Activated naive CD4-positive, alpha-beta T cell treated with anti-CD3 and anti-CD28 coated beads, Interleukin-2, amount 50 U/mL, for 24 hours (primary cell): ENCODE measurements around the gene WDR82.
"Not testable (repeated sequence)": the region's sequence is repeated elsewhere in the genome, so short reads cannot be mapped to it uniquely, and the experiment has no call there.

Experiments used
- H3K27ac Mint-ChIP-seq: one replicate; pipeline ENCODE4 v1.8.0; 2021; ENCODE audit warnings: mild to moderate bottlenecking, mixed read lengths
- H3K27me3 Mint-ChIP-seq: one replicate; pipeline ENCODE4 v1.8.0; 2021; ENCODE audit warnings: mixed read lengths
- H3K36me3 Mint-ChIP-seq: one replicate; pipeline ENCODE4 v1.8.0; 2021; ENCODE audit warnings: mixed read lengths
- H3K4me1 Mint-ChIP-seq: one replicate; pipeline ENCODE4 v1.8.0; 2021; ENCODE audit warnings: mixed read lengths
- H3K4me3 Mint-ChIP-seq: one replicate; pipeline ENCODE4 v1.8.0; 2021; ENCODE audit warnings: mild to moderate bottlenecking, mixed read lengths
- H3K9me3 Mint-ChIP-seq: one replicate; pipeline ENCODE4 v1.8.0; 2021; ENCODE audit warnings: mixed read lengths

Gene WDR82

DNA sequence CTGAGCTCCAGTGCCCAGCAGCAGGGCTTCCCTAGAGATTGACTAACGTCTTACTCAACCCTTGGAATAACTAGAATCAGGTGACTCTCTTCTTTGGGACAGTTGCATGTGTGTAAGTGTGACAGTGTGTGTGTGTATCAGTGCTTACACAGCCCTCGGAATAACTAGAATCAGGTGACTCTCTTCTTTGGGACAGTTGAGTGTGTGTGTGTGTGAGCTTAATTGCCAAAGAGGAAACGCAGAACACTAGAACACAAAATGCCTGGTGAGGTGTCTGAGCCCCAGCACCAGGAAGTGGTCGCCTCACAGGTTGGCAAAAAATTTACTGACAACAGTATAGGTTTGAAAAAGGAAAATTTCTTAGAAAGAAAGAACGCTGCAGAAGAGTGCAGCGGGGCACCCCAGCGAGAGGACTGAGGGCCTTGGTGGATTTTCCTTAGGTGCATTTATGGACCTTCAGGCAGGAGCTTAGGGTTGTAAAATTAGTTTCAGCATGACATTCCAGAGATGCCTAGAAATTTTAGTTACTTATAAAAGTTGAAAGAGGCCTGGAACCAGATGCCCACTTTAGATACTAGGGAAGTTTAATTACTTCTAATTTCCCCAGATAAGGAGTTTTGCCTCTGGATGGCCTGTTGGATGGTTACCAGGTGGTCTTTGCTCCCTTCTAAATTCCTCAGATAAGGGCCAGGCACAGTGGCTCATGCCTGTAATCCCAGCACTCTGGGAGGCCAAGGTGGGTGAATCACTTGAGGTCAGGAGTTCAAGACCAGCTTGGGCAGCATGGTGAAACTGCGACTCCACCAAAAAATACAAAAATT, 3.7 kb upstream of the WDR82 start:
- H3K36me3 Mint-ChIP-seq: peaks cover 6% of the 10 kb centered on the region
- H3K27ac Mint-ChIP-seq: peak overlapping the region; percentile 80
- H3K27me3 Mint-ChIP-seq: no peaks in the 10 kb centered on the region
- no peaks in the 10 kb centered on the region for H3K9me3 Mint-ChIP-seq
- peak overlapping the region; percentile 37 for H3K4me3 Mint-ChIP-seq
- peaks cover 63% of the 10 kb centered on the region for H3K4me1 Mint-ChIP-seq

DNA sequence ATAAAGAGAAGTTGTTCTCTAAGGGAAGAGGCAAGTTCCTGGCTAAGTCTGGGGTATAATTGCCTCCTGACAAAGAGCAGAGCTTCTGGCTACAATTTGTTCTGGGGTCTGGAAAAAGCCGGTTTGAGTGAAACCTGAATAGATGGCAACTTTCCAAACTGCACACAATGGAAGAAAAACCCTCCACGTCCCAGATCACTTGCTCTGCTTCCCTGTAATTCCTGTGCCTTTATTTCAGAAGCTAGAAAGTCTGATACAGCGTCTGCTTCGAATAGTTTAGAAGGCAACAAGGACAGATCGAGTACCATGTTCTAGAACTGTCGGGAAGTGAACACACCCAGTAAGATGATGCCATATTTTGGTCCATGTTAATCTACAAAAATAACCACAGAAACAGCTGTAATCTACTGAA, 1.6 kb upstream of the WDR82 start:
- Mint-ChIP-seq H3K27ac (peak overlapping the region; percentile 98), H3K4me1 (peaks cover 63% of the 10 kb centered on the region), H3K9me3 (no peaks in the 10 kb centered on the region), H3K36me3 (peaks cover 13% of the 10 kb centered on the region), H3K27me3 (no peaks in the 10 kb centered on the region), H3K4me3 (peak overlapping the region; percentile 99)

DNA sequence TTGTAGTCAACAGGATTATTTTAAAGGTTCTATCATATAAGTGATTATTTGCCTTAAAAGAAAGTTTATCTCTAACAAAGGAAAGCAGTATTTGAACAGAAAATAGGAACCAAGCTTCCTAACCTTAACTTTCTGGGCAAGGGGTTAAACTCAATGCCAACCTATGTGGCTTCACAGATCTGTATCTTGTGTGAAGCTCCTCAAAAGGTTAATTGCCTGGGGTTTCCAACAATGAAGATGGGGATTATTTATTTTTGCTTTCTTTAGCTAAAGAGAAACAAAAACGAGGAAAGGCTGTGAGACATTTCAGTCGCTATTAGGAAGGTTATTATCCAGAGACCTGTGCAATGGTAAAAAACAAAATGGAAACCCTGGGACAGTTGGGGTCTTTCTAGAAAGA, 1.1 kb upstream of the WDR82 start:
- H3K27me3 Mint-ChIP-seq: no peaks in the 10 kb centered on the region
- peak overlapping the region; percentile 98 for H3K27ac Mint-ChIP-seq
- H3K9me3 Mint-ChIP-seq: no peaks in the 10 kb centered on the region
- peaks cover 13% of the 10 kb centered on the region for H3K36me3 Mint-ChIP-seq
- peaks cover 64% of the 10 kb centered on the region for H3K4me1 Mint-ChIP-seq
- peak overlapping the region; percentile 99 for H3K4me3 Mint-ChIP-seq

GRCh38 chr3:52277972-52278509, 408 bp downstream of the WDR82 start:
- H3K27ac Mint-ChIP-seq: peak overlapping the region; percentile 99
- H3K4me1 Mint-ChIP-seq: peaks cover 65% of the 10 kb centered on the region
- H3K27me3 Mint-ChIP-seq: no peaks in the 10 kb centered on the region
- H3K9me3 Mint-ChIP-seq: no peaks in the 10 kb centered on the region
- peak overlapping the region; percentile 99 for H3K4me3 Mint-ChIP-seq
- peaks cover 20% of the 10 kb centered on the region for H3K36me3 Mint-ChIP-seq

- H3K36me3 Mint-ChIP-seq: peaks cover 24% of the 10 kb centered on the region
- H3K4me1 Mint-ChIP-seq: peaks cover 66% of the 10 kb centered on the region
- H3K4me3 Mint-ChIP-seq: peak overlapping the region; percentile 99
- peak overlapping the region; percentile 99 for H3K27ac Mint-ChIP-seq
- H3K9me3 Mint-ChIP-seq: no peaks in the 10 kb centered on the region
- H3K27me3 Mint-ChIP-seq: no peaks in the 10 kb centered on the region
These were observed 1.1 kb downstream of the WDR82 start for GRCh38 chr3:52277071-52277964.

DNA sequence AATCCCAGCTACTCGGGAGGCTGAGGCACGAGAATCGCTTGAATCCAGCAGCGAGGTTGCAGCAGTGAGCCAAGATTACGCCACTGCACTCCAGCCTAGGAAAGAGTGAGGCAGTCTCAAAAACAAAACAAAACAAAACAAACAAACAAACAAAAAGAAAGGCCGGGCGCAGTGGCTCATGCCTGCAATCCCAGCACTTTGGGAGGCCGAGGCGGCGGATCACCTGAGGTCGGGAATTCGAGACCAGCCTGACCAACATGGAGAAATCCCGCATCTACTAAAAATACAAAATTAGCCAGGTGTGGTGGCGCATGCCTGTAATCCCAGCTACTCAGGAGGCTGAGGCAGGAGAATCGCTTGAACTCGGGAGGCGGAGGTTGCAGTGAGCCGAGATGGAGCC, 3.7 kb downstream of the WDR82 start:
- H3K27me3 Mint-ChIP-seq, H3K9me3 Mint-ChIP-seq: not testable (repeated sequence)
- peak overlapping the region; percentile 99 for H3K4me3 Mint-ChIP-seq
- H3K4me1 Mint-ChIP-seq: peaks cover 70% of the 10 kb centered on the region
- H3K27ac Mint-ChIP-seq: peak overlapping the region; percentile 95
- peaks cover 29% of the 10 kb centered on the region for H3K36me3 Mint-ChIP-seq

DNA sequence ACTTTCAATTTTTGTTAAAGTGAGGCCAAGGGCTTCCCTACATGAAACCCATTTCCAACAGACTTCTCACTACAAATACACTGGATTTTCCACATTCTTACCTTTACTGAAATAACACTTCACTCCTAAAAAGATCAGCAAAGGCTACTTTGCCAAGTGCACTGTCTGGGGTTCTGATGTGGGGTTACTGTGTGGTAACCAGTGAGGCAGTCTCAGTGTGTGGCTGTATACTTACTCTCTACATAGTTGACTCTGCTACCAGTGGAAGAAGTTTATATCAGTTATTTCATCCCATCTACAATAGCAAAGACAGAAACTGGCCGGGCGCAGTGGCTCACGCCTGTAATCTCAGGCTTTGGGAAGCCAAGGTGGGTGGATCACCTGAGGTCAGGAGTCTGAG, 5.6 kb downstream of the WDR82 start:
- Mint-ChIP-seq H3K4me1 (peaks cover 74% of the 10 kb centered on the region), H3K27ac (peak overlapping the region; percentile 95), H3K9me3 (no peaks in the 10 kb centered on the region), H3K4me3 (peak overlapping the region; percentile 99), H3K36me3 (peaks cover 36% of the 10 kb centered on the region), H3K27me3 (no peaks in the 10 kb centered on the region)

DNA sequence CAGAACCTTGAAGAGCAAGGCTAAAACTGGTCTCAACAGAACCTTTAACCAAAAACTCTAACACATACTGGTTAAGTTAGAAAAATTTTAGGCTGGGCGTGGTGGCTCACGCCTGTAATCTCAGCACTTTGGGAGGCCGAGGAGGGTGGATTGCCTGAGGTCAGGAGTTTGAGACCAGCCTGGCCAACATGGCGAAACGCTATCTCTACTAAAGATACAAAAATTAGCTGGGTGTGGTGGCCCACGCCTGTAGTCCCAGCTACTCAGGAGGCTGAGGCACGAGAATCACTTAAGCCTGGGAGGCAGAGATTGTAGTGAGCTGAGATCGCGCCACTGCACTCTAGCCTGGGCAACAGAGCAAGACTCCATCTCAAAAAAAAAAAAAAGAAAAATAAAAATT, 6.3 kb downstream of the WDR82 start:
- peak overlapping the region; percentile 94 for H3K27ac Mint-ChIP-seq
- peak overlapping the region; percentile 99 for H3K4me3 Mint-ChIP-seq
- not testable (repeated sequence) for H3K9me3 Mint-ChIP-seq, H3K27me3 Mint-ChIP-seq
- peaks cover 81% of the 10 kb centered on the region for H3K4me1 Mint-ChIP-seq
- H3K36me3 Mint-ChIP-seq: peaks cover 38% of the 10 kb centered on the region

DNA sequence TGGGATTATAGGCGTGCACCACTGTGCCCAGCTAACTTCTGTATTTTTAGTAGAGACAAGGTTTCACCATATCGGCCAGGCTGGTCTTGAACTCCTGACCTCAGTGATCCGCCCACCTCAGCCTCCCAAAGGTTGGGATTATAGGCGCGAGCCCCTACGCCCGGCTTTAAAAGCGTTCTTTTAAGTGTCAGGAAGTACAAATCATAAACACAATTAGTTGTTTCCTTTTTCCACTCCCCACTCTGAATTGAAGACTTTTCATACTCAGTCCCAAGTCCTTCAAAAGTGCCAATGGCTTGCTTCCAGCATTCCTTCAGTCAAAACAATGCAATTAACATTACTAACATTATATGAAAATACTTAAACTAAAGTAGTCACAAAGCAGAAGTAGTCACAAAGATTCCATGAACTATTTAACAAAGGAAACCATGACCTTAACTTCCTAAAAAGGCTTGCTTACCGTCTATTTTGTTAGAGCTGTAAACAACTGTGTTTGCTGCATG, 8.1 kb downstream of the WDR82 start:
- H3K9me3 Mint-ChIP-seq: no peaks in the 10 kb centered on the region
- H3K36me3 Mint-ChIP-seq: peaks cover 38% of the 10 kb centered on the region
- H3K4me1 Mint-ChIP-seq: peaks cover 85% of the 10 kb centered on the region
- H3K27ac Mint-ChIP-seq: peak overlapping the region; percentile 94
- H3K4me3 Mint-ChIP-seq: peak overlapping the region; percentile 99
- H3K27me3 Mint-ChIP-seq: no peaks in the 10 kb centered on the region

GRCh38 chr3:52269776-52270175, 8.7 kb downstream of the WDR82 start:
- H3K36me3 Mint-ChIP-seq: peaks cover 36% of the 10 kb centered on the region
- peak overlapping the region; percentile 94 for H3K27ac Mint-ChIP-seq
- no peaks in the 10 kb centered on the region for H3K27me3 Mint-ChIP-seq
- peak overlapping the region; percentile 99 for H3K4me3 Mint-ChIP-seq
- peaks cover 84% of the 10 kb centered on the region for H3K4me1 Mint-ChIP-seq
- H3K9me3 Mint-ChIP-seq: no peaks in the 10 kb centered on the region

DNA sequence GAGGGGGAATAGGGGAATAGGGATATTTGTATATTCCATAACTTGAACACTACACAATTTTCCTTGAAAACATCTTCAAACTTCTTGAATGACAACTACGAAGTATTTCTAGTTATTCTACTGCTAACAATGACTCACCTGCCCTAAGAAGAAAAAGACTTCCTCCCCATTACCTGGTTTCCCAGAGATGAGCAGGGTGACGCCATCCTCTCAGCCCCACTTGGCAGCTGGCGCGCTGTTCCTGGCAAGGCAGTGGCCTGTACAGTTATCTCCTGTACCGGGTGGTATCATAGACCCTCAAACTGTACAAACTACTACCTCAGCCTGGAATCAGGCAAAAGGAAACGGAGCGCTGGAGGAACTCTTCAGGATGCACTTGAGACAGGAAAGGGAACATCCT, 10.4 kb downstream of the WDR82 start:
- H3K27ac Mint-ChIP-seq: peak overlapping the region; percentile 92
- H3K4me3 Mint-ChIP-seq: peak overlapping the region; percentile 53
- H3K36me3 Mint-ChIP-seq: peaks cover 40% of the 10 kb centered on the region
- H3K9me3 Mint-ChIP-seq: no peaks in the 10 kb centered on the region
- no peaks in the 10 kb centered on the region for H3K27me3 Mint-ChIP-seq
- H3K4me1 Mint-ChIP-seq: peaks cover 84% of the 10 kb centered on the region

- no peaks in the 10 kb centered on the region for H3K9me3 Mint-ChIP-seq
These were observed 13.1 kb downstream of the WDR82 start for GRCh38 chr3:52265387-52265786.

DNA sequence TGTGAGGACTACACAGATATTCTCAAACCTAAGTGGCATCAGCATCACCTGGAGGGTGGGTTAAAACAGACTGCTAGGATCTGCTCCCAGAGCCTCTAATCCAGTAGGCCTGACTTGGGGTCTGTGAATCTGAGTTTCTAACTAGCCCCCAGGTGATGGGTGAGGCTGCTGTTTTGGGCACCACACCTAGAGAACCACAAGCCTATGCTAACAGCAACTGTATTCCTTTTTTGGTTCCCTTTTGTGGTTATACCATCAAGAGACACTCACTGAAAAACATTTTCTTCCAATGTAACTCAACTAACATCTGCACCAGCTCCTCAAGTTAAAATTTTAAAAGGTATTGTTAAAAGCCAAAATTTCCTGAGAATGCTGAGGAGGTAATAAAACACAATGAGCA, 16.0 kb downstream of the WDR82 start:
- Mint-ChIP-seq H3K4me3 (peak overlapping the region; percentile 20), H3K27me3 (no peaks in the 10 kb centered on the region), H3K27ac (peak overlapping the region; percentile 73), H3K36me3 (peaks cover 43% of the 10 kb centered on the region), H3K9me3 (no peaks in the 10 kb centered on the region), H3K4me1 (peaks cover 83% of the 10 kb centered on the region)

More at GRCh38 chr3:52265387-52265786, 13.1 kb downstream of the WDR82 start:
- Mint-ChIP-seq H3K27me3 (no peaks in the 10 kb centered on the region), H3K4me3 (no peak overlapping the region), H3K4me1 (peaks cover 84% of the 10 kb centered on the region), H3K27ac (peak overlapping the region; percentile 62), H3K36me3 (peaks cover 39% of the 10 kb centered on the region)

GRCh38 chr3:52259448-52259847, 19.0 kb downstream of the WDR82 start:
- Mint-ChIP-seq H3K4me3 (no peak overlapping the region), H3K9me3 (no peaks in the 10 kb centered on the region), H3K27ac (peak overlapping the region; percentile 94), H3K4me1 (peaks cover 94% of the 10 kb centered on the region), H3K27me3 (no peaks in the 10 kb centered on the region), H3K36me3 (peaks cover 41% of the 10 kb centered on the region)

- no peaks in the 10 kb centered on the region for H3K9me3 Mint-ChIP-seq
- H3K27ac Mint-ChIP-seq: peak overlapping the region; percentile 94
- no peak overlapping the region for H3K4me3 Mint-ChIP-seq
- H3K36me3 Mint-ChIP-seq: peaks cover 38% of the 10 kb centered on the region
- no peaks in the 10 kb centered on the region for H3K27me3 Mint-ChIP-seq
- peaks cover 94% of the 10 kb centered on the region for H3K4me1 Mint-ChIP-seq
These were observed 19.4 kb downstream of the WDR82 start for GRCh38 chr3:52259035-52259434.
